ENCODE measurements around the gene PRKAG2. TPM values are rescaled to one million over a fixed set of nuclear protein-coding genes. Genes with fewer than 3 reads are reported as not detected.

The PRKAG2 gene
- polyA plus RNA-seq, 3 donors, result 29.2 to 59.8 (median 30.9) TPM

DNA sequence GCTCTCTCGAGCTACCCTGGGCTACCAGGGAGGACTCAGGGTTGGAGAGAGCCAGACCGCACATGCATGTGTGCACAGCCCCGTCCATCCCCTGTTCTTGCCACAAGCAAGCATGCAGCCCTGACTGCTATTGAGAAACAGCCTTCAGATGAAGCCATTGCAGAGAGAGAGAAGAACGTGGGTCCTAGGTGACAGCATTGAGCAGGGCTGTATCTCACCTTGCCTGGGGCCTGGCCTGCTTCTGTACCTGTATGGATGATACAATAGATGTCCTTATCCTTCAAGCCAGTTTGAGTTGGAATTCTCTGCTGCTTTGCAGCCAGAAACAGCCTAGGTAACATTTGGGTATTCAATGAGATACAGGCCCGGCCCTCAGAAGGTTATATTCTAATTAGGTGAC lies 229.9 kb downstream of the PRKAG2 start:
- WGBS (ENCODE audit: insufficient coverage), result 84% methylated on average over 4 of the region's 5 CpGs
- H4K20me1 ChIP-seq (ENCODE audit: insufficient read depth, low read length), result peaks cover 75% of the 10 kb centered on the region
- TF ChIP-seq, protein P1, sequence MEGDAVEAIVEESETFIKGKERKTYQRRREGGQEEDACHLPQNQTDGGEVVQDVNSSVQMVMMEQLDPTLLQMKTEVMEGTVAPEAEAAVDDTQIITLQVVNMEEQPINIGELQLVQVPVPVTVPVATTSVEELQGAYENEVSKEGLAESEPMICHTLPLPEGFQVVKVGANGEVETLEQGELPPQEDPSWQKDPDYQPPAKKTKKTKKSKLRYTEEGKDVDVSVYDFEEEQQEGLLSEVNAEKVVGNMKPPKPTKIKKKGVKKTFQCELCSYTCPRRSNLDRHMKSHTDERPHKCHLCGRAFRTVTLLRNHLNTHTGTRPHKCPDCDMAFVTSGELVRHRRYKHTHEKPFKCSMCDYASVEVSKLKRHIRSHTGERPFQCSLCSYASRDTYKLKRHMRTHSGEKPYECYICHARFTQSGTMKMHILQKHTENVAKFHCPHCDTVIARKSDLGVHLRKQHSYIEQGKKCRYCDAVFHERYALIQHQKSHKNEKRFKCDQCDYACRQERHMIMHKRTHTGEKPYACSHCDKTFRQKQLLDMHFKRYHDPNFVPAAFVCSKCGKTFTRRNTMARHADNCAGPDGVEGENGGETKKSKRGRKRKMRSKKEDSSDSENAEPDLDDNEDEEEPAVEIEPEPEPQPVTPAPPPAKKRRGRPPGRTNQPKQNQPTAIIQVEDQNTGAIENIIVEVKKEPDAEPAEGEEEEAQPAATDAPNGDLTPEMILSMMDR (IDR thresholded peaks at IDR 0.05), result no peak
- peaks cover 0 to 4% of the 10 kb centered on the region in 2 donors for H3K9me3 ChIP-seq (replicated peaks in 1 of 2; ENCODE audit: control insufficient read depth in 1 of 2, insufficient read depth in 1 of 2, low read length in 2 of 2)
- no peaks in the 10 kb centered on the region for H3K27me3 ChIP-seq (ENCODE audit: control insufficient read depth in 2 of 2, insufficient read depth in 2 of 2, low read length in 2 of 2)
- peak overlapping the region in 1 of 7 donors; percentile 12 for H3K27ac Mint-ChIP-seq
- H3K4me3 Mint-ChIP-seq, result no peak overlapping the region
- H3K27ac ChIP-seq (ENCODE audit: low read depth in 1 of 2, low read length in 2 of 2), result no peak overlapping the region
- intact Hi-C loops (cut with micrococcal nuclease), result loop anchor here in 1 of 2 donors (10.0 kb wide), 1 partner anchor 118 kb away; no protein-coding TSS in a partner anchor
- H3K4me1 ChIP-seq (ENCODE audit: control insufficient read depth in 1 of 2, insufficient read depth in 2 of 2, low read length in 2 of 2), result peaks cover 19 to 22% of the 10 kb centered on the region in 2 donors
- no peaks in the 10 kb centered on the region for H3K79me2 ChIP-seq (ENCODE audit: insufficient read depth, low read length)
- H3K27me3 Mint-ChIP-seq (ENCODE audit: low read depth in 3 of 3), result peaks cover 0 to 3% (median 0%) of the 10 kb centered on the region in 3 donors
- peaks cover 30 to 34% of the 10 kb centered on the region in 2 donors for H3K36me3 Mint-ChIP-seq
- peaks cover 0 to 4% (median 3%) of the 10 kb centered on the region in 7 donors for H3K9me3 Mint-ChIP-seq
- H3K9ac ChIP-seq (ENCODE audit: insufficient read depth, low read length, poor library complexity, severe bottlenecking), result no peak overlapping the region
- no peak overlapping the region for H3K4me3 ChIP-seq (replicated peaks in 1 of 3; ENCODE audit: low read depth in 2 of 3, low read length in 3 of 3)
- H2AFZ ChIP-seq (ENCODE audit: insufficient read depth, low read depth, low read length, poor library complexity, severe bottlenecking), result no peak overlapping the region
- H3K36me3 ChIP-seq (replicated peaks in 1 of 2; ENCODE audit: control insufficient read depth in 1 of 2, insufficient read depth in 2 of 2, low read length in 2 of 2), result peaks cover 5 to 41% of the 10 kb centered on the region in 2 donors
- peaks cover 20% of the 10 kb centered on the region for H3K4me1 Mint-ChIP-seq
- H3K4me2 ChIP-seq (replicated peaks; ENCODE audit: extremely low read depth, low read length, poor library complexity, severe bottlenecking), result no peak overlapping the region
- no peak for DNase-seq

DNA sequence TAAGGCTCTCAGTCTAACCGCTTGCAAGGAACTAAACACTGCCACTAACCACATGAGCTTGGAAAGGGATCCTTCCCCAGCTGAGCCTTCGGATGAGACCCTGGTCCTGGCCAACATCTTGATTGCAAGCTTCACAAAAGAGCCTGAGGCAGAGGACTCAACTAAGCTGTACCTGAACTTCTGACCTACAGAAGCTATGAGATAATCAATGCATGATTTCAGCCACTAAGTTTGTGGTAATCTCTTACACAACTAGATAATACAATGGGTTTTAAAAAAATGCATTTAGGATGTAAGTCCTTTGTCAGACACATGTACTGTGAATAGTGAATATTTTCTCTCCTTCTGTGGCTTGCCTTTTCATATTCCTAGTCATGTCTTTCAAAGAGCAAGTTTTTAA lies 231.6 kb downstream of the PRKAG2 start:
- peaks cover 30 to 40% of the 10 kb centered on the region in 2 donors for H3K36me3 Mint-ChIP-seq
- no peak overlapping the region for H3K4me3 ChIP-seq (replicated peaks in 1 of 3; ENCODE audit: low read depth in 2 of 3, low read length in 3 of 3)
- intact Hi-C loops (cut with micrococcal nuclease), result loop anchor here in 1 of 2 donors (10.0 kb wide), 1 partner anchor 119 kb away; no protein-coding TSS in a partner anchor
- peaks cover 70% of the 10 kb centered on the region for H4K20me1 ChIP-seq (ENCODE audit: insufficient read depth, low read length)
- peaks cover 0 to 3% (median 1%) of the 10 kb centered on the region in 3 donors for H3K27me3 Mint-ChIP-seq (ENCODE audit: low read depth in 3 of 3)
- H3K36me3 ChIP-seq (replicated peaks in 1 of 2; ENCODE audit: control insufficient read depth in 1 of 2, insufficient read depth in 2 of 2, low read length in 2 of 2), result peaks cover 5 to 41% of the 10 kb centered on the region in 2 donors
- H3K27ac Mint-ChIP-seq, result peak overlapping the region in 1 of 7 donors; percentile 16
- peaks cover 3% of the 10 kb centered on the region for H3K4me1 Mint-ChIP-seq
- WGBS (ENCODE audit: insufficient coverage), result 100% methylated on average over 1 of the region's 2 CpGs
- DNase-seq, result no peak
- no peak overlapping the region for H3K4me2 ChIP-seq (replicated peaks; ENCODE audit: extremely low read depth, low read length, poor library complexity, severe bottlenecking)
- peaks cover 0 to 4% (median 3%) of the 10 kb centered on the region in 7 donors for H3K9me3 Mint-ChIP-seq
- H3K27me3 ChIP-seq (ENCODE audit: control insufficient read depth in 2 of 2, insufficient read depth in 2 of 2, low read length in 2 of 2), result no peaks in the 10 kb centered on the region
- no peak overlapping the region for H3K4me3 Mint-ChIP-seq
- H2AFZ ChIP-seq (ENCODE audit: insufficient read depth, low read depth, low read length, poor library complexity, severe bottlenecking), result no peak overlapping the region
- H3K9ac ChIP-seq (ENCODE audit: insufficient read depth, low read length, poor library complexity, severe bottlenecking), result no peak overlapping the region
- TF ChIP-seq, protein P1 (IDR thresholded peaks at IDR 0.05), result no peak
- no peak overlapping the region for H3K27ac ChIP-seq (ENCODE audit: low read depth in 1 of 2, low read length in 2 of 2)
- peaks cover 4 to 5% of the 10 kb centered on the region in 2 donors for H3K4me1 ChIP-seq (ENCODE audit: control insufficient read depth in 1 of 2, insufficient read depth in 2 of 2, low read length in 2 of 2)
- H3K79me2 ChIP-seq (ENCODE audit: insufficient read depth, low read length), result no peaks in the 10 kb centered on the region
- H3K9me3 ChIP-seq (replicated peaks in 1 of 2; ENCODE audit: control insufficient read depth in 1 of 2, insufficient read depth in 1 of 2, low read length in 2 of 2), result peaks cover 0 to 4% of the 10 kb centered on the region in 2 donors
